Right lung (tissue), 5 donors: Measurements from ENCODE around the gene RNF225. TPM values are rescaled to one million over a fixed set of nuclear protein-coding genes. Genes with fewer than 3 reads are reported as not detected.
"Not testable (repeated sequence)": the region's sequence is repeated elsewhere in the genome, so short reads cannot be mapped to it uniquely, and the experiment has no call there.

ENCODE experiments used
- DNase-seq, 2 donors: peaks; one replicate each; pipeline ENCODE4 v3.0.0-alpha.2; 2013
- polyA plus RNA-seq, 5 donors: library from polyadenylated mRNA; unstranded; fragments of 120-200 nt; gene quantifications; one replicate each; pipeline versions ENCODE4 v1.2.1 to v1.2.3, GENCODE V29; 2013; ENCODE audit warnings: inconsistent platforms in 1 of 5, low replicate concordance in 1 of 5; ENCODE audit not compliant: insufficient read length in 5 of 5, insufficient read depth in 1 of 5

Gene RNF225
- polyA plus RNA-seq, 5 donors: not detected

- no peak for DNase-seq
Measured at GRCh38 chr19:58361900-58362271, 33.6 kb upstream of the RNF225 start.

DNA sequence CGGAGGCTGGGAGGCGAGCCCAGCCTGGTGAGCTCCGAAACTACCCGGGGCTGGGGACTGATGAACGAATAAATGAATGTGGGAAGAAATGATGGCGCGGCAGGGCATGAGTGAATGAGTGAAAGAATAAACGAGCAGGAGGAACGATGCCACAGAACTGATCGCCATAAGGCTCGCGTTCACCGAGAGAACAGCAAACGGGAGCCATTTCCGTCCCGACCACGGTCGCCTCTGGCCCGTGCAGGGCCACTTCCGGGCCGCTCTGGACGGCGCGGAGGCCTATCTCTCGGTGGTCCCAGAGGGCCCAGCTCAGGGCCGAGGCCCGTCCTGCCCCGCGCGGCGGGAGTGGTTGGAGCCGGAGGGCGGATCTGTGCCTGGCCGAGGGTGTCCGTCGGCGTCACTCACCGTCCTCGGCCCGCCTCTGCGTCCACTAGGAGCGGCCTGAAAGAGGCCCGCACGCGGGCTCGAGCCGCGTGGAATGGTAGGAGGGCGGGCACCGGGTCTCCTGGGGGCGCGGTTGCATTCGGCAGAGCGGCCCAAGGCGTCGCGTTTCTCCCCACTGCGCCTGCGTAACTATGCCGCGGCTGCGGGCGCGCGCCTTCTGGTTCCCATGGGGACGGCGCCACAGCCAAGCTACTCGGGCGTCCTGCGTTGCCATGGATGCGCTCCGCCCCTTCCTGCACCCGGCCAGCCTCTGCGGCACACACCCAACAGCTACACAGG is 33.0 kb upstream of the RNF225 start, which contains the start of gene ZNF497:
ZNF497 (minus strand) TSS at position 480 of the 723 bp plus-strand sequence. CDS start 5,116 bp downstream, outside the sequence.
- DNase-seq: peak; percentile 98 to 99

GRCh38 chr19:58364146-58364545 is 31.3 kb upstream of the RNF225 start:
- DNase-seq: no peak

- DNase-seq: no peak
Measured at GRCh38 chr19:58366585-58367430, 28.6 kb upstream of the RNF225 start.

DNA sequence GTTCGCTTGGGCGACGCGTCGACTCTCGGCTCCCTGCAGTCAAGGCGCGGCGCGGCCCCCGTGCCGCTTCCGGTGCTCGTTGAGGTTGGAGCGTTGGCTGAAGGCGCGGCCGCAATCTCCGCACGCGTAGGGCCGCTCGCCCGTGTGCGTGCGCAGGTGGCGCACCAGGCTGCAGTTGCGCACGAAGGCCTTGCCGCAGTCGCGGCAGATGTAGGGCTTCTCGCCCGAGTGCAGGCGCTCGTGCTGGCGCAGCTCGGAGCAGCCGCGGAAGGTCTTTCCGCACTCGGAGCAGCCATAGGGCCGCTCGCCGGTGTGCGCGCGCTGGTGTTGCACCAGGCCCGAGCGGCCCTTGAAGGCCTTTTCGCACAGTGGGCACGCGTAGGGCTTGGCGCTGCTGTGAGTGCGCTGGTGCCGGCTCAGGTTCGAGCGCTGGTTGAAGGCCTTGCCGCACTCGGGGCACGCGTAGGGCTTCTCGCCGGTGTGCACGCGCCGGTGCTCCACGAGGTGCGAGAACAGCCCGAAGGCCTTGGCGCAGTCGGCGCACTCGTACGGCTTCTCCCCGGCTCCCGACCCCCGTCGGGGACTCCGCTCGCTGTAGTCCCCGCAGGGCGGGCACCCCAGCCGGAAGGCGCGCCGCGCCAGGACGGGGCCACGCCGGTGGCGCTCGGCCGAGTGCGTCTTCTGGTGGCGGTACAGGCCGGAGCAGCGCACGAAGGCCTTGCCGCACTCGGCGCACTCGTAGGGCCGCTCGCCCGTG is 27.6 kb upstream of the RNF225 start:
- no peak for DNase-seq

- no peak for DNase-seq
Measured at GRCh38 chr19:58368561-58369360, 26.7 kb upstream of the RNF225 start.

DNA sequence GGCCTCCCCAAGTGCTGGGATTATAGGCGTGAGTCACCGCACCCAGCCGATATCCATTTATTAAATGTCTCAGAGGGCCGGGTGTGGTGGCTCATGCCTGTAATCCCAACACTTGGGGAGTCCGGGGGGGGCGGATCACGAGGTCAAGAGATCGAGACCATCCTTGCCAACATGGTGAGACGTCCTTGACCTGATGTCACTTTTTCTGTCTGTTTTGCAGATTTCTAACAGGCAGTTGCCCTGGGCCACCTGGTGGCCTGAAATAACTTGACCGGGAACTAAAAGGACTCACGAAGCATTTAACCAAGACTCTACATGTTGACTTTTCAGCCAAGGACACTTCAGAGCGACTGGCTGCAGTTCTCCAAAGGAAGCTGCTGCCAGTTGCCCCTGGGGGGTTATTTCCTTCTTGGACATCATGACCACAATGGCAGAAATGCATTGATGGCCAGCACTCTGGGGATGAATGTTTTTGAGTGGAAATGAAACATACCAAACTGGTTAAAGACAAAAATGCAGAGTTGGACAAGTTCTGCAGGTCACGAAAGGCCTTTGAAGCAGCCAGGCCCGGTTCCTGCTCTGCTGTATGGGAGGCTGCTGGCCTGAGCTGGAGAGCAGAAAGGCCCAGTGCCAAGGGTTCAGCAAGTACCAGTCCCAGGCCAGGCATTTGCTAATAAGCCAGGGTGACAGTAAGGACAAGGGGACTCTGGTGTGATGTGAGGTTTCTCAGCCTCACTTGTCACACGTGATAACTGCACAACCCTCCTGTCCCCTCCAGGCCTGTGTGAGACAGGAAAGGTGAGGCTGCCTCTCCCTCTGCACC is 22.9 kb upstream of the RNF225 start:
- no peak for DNase-seq

DNA sequence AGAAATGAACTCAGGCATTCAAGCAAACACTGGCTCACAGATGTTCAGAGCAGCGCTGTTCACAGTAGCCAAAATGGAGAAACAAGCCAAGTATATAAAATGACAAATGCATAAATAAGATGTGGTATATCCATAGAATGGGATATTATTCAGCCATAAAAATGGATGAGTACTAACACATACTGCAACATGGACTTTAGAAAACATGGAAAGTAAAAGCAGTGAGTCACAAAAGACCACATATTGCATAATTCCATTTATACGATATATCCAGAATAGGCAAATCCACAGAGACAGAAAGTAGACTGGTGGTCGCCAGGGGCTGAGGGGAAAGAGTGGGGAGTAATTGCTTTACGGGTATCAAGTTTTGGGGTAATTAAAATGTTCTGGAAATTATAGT is 21.3 kb upstream of the RNF225 start:
- DNase-seq: no peak

DNA sequence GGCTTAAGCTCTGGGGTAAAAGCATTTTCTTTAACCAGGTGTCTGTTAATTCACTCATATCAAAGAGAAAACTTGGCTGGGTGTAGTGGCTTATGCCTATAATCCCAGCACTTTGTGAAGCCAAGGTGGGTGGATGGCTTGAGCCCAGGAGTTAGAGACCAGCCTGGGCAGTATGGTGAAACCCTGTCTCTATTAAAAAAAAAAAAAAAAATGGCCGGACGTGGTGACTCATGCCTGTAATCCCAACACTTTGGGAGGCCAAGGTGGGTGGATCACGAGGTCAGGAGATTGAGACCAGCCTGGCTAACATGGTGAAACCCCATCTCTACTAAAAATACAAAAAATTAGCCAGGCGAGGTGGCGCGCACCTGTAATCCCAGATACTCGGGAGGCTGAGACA is 18.7 kb upstream of the RNF225 start:
- DNase-seq: not testable (repeated sequence)

DNA sequence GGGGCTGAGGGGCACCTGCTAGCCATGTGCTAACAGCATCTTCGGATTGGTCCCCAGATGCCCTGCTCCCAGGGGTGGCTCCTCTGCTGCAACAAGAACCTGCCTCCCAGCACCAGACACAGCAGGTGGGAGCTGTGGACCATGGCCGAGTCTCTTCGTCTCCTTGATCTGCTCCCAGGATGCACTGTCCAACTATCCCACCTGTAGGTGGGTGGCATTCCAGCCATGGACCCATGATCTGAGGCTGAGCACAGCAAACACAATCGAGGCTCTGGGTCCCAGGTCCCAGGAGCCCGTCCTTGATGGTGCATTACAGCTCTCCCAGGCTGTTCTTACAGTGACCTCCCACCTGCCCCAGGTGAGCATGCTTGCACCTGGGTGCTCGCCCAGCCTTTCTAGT is 16.2 kb upstream of the RNF225 start:
- no peak for DNase-seq

DNA sequence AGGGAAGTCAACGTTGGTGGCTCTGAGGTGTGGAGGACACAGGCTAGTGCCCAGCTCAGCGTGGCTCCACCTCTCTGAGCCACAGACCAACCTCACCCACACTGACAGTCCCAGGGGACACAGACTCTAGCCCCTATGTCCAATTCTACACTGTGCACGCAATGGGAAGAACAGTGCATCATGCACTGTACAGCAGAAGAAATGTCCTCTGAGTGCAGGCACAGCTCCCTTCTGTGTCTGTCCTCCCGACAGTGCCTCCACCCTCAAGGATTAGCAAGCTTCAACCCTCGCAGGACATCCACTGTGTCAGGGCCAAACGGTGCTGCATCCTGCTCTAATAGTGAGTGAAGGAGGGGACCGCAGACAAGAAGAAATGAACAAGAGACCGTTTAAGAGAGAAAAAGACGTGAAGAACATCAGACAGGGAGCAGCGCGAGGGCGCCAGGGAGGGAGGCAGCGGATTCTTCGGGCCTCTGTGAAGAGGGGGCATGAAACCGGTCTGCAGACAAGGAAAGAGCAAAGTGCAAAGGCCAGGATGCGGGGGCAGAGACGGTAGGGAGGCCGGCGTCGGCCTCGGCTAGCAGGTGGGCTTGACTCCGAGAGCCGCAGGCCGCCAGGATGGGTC is 15.3 kb upstream of the RNF225 start:
- DNase-seq: no peak

- peak; percentile 99 for DNase-seq
Measured at GRCh38 chr19:58380662-58381459, 14.6 kb upstream of the RNF225 start, which contains the start of gene ZNF837. Gene ZNF837 (minus strand): TSS chr19:58381030. CDS start chr19:58369332, 11,698 bp downstream.

- DNase-seq: no peak
Measured at GRCh38 chr19:58381460-58382212, 13.8 kb upstream of the RNF225 start.

GRCh38 chr19:58382997-58383603 is 12.4 kb upstream of the RNF225 start:
- DNase-seq: no peak

DNA sequence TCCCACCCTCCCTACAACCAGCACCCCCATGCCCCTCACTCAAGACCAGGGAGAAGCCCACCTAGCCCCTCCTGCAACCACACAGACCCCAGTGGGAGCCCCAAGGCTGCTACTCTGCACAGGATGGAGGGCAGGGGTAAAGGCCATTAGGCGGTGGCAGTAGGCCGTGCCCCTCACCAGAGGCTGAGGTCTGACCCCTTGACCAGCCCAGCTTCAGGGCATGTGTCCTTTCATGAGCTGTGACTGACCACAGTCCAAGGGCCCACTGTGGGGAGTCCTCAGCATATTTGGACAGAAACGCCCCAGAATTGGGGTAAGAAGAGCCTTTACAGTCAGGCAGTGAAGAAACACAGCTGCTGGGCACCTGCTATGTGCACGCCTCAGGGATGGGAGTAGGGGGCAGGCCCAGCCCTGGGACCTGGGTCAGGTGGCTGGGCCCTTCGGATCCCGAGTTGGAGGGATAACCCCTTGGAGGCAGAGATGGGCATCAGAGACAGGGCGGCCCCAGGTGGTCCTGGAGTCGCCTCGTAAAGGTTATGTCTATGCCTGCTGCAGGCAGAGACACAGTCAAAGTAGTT is 10.1 kb upstream of the RNF225 start:
- DNase-seq: no peak

DNA sequence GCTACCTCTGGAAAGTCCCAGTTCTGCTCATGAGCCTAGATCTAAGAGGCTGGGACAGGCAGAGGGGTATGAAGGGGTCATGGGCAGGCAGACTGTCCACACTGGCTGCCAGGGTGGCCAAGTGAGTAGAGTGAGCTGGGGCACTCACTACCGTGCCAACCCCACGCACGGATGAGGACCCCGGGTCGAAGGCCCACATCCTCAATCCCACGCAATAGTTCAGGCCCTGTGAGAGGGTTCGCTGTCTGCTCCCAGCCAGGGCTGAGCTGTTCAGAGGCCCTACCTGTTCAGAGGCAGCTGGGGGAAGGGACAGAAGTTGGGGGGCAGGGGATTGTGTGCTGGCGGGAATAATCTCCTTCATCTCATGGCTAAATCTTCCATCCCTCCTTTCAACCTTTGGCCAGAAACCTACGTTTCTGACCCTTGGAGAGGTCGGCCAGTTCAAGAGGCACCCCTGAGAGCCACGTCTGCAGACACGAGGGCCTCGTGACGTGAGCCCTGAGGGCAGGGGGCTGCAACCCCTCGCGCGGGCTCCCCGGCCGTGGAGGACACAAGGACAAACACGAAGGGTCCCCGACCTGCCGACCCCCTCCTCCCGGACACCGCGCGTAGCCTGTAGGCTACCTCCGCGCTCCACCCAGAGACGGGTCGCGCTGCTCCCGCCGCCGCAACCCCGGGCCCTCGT is 9.4 kb upstream of the RNF225 start:
- no peak for DNase-seq
